Measurements from ENCODE around the gene NFYA. TPM values are rescaled to one million over a fixed set of nuclear protein-coding genes. Genes with fewer than 3 reads are reported as not detected.

Gene NFYA
- total and polyA plus RNA-seq, 2 of the 13 experiments (the other 11 are each of a cell fraction or from before 2014, with no cell fraction given): 16.0 to 22.9 TPM

DNA sequence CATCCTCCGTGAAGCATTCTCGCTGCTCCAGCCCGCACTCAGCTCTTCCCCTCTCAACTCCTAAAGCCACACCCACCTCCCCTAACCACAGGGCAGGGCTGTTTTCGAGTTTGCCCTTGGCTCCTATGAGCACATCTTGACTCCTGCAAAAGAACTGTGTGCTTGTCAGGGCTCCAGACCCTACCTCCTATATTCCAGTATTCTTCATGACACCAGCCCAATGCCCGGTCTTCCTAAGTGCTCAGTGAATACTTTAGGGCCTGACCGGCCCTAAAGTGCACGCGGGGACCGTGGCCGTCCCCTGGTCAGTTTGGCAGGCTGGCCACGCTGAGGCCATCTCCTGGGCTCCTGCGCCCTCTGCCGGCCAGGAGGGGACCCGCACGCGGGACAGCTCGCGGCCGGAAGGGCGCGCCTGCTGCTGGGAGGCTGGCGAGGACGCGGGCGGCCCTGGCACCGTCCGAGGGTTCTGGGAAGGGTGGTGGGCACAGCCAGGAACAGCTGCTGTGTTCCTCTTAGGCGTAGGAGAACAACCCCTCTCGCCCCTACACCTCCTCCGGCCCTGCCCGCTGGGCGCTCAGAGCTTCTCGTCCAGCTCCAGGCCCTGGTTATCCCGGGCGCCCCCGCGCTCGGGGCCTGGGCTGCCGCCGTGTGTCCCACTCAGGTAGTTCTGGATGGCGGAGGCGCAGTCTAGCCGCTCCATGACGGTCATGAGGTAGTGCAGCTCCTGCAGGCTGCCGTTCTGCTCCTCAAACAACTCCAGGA lies 44.8 kb upstream of the NFYA start (continued):
- TF ChIP-seq, protein P1, sequence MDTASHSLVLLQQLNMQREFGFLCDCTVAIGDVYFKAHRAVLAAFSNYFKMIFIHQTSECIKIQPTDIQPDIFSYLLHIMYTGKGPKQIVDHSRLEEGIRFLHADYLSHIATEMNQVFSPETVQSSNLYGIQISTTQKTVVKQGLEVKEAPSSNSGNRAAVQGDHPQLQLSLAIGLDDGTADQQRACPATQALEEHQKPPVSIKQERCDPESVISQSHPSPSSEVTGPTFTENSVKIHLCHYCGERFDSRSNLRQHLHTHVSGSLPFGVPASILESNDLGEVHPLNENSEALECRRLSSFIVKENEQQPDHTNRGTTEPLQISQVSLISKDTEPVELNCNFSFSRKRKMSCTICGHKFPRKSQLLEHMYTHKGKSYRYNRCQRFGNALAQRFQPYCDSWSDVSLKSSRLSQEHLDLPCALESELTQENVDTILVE (CRISPR knock-in tag; IDR thresholded peaks at IDR 0.05): no peak
- TF ChIP-seq THYN1 (CRISPR knock-in tag; IDR thresholded peaks at IDR 0.05; ENCODE audit: borderline replicate concordance, low read depth) (no peak), PHB2 (IDR thresholded peaks at IDR 0.05; ENCODE audit: partially characterized antibody) (no peak), ZNF24 (IDR thresholded peaks at IDR 0.05) (no peak), ZFY (CRISPR knock-in tag; IDR thresholded peaks at IDR 0.05) (peak; percentile 66), ELF4 (CRISPR knock-in tag; IDR thresholded peaks at IDR 0.05; ENCODE audit: borderline replicate concordance) (no peak), ZSCAN22 (CRISPR knock-in tag; IDR thresholded peaks at IDR 0.05) (no peak), TBL1XR1 (IDR thresholded peaks at IDR 0.05; ENCODE audit: borderline replicate concordance, low read length, partially characterized antibody) (no peak), TRIM24 (CRISPR knock-in tag; IDR thresholded peaks at IDR 0.05) (no peak), NR1H2 (CRISPR knock-in tag; IDR thresholded peaks at IDR 0.05; ENCODE audit: borderline replicate concordance, low read depth) (no peak), ARID2 (CRISPR knock-in tag; IDR thresholded peaks at IDR 0.05; ENCODE audit: borderline replicate concordance) (no peak), ZZZ3 (CRISPR knock-in tag; IDR thresholded peaks at IDR 0.05; ENCODE audit: borderline replicate concordance) (no peak), SYNCRIP (IDR thresholded peaks at IDR 0.05; ENCODE audit: insufficient read depth, low read depth, low read length) (no peak), TCF7 (IDR thresholded peaks at IDR 0.05; ENCODE audit: low read depth) (no peak), ZNF264 (CRISPR knock-in tag; IDR thresholded peaks at IDR 0.05) (no peak), HIVEP1 (CRISPR knock-in tag; IDR thresholded peaks at IDR 0.05) (peak; percentile 80; the same call in 1 of the 2 replicates), MED8 (CRISPR knock-in tag; IDR thresholded peaks at IDR 0.05; ENCODE audit: insufficient replicate concordance) (no peak), ZNF850 (CRISPR knock-in tag; conservative IDR thresholded peaks at IDR 0.05) (no peak), ZNF44 (CRISPR knock-in tag; IDR thresholded peaks at IDR 0.05) (no peak), ZNF432 (CRISPR knock-in tag; IDR thresholded peaks at IDR 0.05; ENCODE audit: borderline replicate concordance) (no peak), ZNF616 (CRISPR knock-in tag; IDR thresholded peaks at IDR 0.05; ENCODE audit: low read depth) (no peak), ZMYM3 (CRISPR knock-in tag; IDR thresholded peaks at IDR 0.05) (0 out of 2 replicates have a peak, but pooled peaks have one; percentile 44)
- TF ChIP-seq, protein P2, sequence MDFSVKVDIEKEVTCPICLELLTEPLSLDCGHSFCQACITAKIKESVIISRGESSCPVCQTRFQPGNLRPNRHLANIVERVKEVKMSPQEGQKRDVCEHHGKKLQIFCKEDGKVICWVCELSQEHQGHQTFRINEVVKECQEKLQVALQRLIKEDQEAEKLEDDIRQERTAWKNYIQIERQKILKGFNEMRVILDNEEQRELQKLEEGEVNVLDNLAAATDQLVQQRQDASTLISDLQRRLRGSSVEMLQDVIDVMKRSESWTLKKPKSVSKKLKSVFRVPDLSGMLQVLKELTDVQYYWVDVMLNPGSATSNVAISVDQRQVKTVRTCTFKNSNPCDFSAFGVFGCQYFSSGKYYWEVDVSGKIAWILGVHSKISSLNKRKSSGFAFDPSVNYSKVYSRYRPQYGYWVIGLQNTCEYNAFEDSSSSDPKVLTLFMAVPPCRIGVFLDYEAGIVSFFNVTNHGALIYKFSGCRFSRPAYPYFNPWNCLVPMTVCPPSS (IDR thresholded peaks at IDR 0.05): no peak
- TF ChIP-seq, protein P3, sequence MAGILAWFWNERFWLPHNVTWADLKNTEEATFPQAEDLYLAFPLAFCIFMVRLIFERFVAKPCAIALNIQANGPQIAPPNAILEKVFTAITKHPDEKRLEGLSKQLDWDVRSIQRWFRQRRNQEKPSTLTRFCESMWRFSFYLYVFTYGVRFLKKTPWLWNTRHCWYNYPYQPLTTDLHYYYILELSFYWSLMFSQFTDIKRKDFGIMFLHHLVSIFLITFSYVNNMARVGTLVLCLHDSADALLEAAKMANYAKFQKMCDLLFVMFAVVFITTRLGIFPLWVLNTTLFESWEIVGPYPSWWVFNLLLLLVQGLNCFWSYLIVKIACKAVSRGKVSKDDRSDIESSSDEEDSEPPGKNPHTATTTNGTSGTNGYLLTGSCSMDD (CRISPR knock-in tag; IDR thresholded peaks at IDR 0.05): peak; percentile 14; the same call in 1 of the 2 replicates
- TF ChIP-seq, protein P4, sequence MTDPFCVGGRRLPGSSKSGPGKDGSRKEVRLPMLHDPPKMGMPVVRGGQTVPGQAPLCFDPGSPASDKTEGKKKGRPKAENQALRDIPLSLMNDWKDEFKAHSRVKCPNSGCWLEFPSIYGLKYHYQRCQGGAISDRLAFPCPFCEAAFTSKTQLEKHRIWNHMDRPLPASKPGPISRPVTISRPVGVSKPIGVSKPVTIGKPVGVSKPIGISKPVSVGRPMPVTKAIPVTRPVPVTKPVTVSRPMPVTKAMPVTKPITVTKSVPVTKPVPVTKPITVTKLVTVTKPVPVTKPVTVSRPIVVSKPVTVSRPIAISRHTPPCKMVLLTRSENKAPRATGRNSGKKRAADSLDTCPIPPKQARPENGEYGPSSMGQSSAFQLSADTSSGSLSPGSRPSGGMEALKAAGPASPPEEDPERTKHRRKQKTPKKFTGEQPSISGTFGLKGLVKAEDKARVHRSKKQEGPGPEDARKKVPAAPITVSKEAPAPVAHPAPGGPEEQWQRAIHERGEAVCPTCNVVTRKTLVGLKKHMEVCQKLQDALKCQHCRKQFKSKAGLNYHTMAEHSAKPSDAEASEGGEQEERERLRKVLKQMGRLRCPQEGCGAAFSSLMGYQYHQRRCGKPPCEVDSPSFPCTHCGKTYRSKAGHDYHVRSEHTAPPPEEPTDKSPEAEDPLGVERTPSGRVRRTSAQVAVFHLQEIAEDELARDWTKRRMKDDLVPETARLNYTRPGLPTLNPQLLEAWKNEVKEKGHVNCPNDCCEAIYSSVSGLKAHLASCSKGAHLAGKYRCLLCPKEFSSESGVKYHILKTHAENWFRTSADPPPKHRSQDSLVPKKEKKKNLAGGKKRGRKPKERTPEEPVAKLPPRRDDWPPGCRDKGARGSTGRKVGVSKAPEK (CRISPR knock-in tag; IDR thresholded peaks at IDR 0.05; ENCODE audit: borderline replicate concordance): peak; percentile 87; the same call in 1 of the 2 replicates
